Upper lobe of left lung (tissue), 4 donors: Measurements from ENCODE around the gene KRT35.

Source experiments
- EP300 ChIP-seq, 4 donors: sonication (generic); formaldehyde crosslinking; IDR thresholded peaks; one replicate each; pipeline ENCODE4 v1.5.1; 2017; ENCODE audit warnings: antibody characterized with exemption in 4 of 4, control low read depth in 2 of 4
- POLR2A ChIP-seq, 4 donors: fragments of 450-650 bp; IDR thresholded peaks; one replicate each; pipeline ENCODE4 v1.5.1; 2016 to 2017; ENCODE audit warnings: antibody characterized with exemption in 4 of 4, mild to moderate bottlenecking in 2 of 4
- POLR2AphosphoS5 ChIP-seq, 2 donors: sonication (generic); formaldehyde crosslinking; IDR thresholded peaks; one replicate each; pipeline ENCODE4 v1.5.1; 2017; ENCODE audit warnings: antibody characterized with exemption in 2 of 2
- TF ChIP-seq, protein P1 (sequence below), 6 experiments: fragments of 450-650 bp in 4 of 6; fragments of 200-600 bp in 2 of 6; sonication (generic) in 2 of 6; IDR thresholded peaks; one replicate each; pipeline ENCODE4 v1.5.1; 2016 to 2019; ENCODE audit warnings: antibody characterized with exemption in 6 of 6

DNA sequence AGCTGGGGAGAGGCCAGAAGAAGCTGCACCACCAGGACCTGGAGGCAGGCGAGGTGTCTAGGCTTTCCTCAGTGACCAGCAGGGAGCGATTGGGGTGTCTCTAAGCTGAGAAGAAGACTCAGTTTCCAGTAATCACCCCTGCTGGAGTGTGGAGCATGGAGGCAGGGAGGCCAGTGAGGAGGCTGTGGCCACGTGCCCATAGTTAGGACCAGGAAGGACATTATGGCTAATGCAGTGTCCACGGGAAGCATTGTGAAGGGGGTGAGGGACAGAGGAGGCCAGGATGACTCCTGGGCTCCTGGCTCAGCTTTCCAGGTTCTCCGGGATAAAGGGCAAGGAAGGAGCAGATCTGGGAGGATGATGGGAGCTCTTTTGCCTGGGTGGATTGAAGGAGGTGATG, 18.8 kb upstream of the KRT35 start:
- TF ChIP-seq POLR2AphosphoS5 (IDR thresholded peaks at IDR 0.05) (no peak), POLR2A (IDR thresholded peaks at IDR 0.05) (no peak), EP300 (IDR thresholded peaks at IDR 0.05) (no peak)
- TF ChIP-seq, protein P1, sequence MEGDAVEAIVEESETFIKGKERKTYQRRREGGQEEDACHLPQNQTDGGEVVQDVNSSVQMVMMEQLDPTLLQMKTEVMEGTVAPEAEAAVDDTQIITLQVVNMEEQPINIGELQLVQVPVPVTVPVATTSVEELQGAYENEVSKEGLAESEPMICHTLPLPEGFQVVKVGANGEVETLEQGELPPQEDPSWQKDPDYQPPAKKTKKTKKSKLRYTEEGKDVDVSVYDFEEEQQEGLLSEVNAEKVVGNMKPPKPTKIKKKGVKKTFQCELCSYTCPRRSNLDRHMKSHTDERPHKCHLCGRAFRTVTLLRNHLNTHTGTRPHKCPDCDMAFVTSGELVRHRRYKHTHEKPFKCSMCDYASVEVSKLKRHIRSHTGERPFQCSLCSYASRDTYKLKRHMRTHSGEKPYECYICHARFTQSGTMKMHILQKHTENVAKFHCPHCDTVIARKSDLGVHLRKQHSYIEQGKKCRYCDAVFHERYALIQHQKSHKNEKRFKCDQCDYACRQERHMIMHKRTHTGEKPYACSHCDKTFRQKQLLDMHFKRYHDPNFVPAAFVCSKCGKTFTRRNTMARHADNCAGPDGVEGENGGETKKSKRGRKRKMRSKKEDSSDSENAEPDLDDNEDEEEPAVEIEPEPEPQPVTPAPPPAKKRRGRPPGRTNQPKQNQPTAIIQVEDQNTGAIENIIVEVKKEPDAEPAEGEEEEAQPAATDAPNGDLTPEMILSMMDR (IDR thresholded peaks at IDR 0.05): no peak
